Measurements from ENCODE around the gene COL27A1.

The COL27A1 gene

GRCh38 chr9:114288193-114289091 is 133.1 kb downstream of the COL27A1 start:
- H3K4me1 ChIP-seq (ENCODE audit: insufficient read depth, low read length, severe bottlenecking), result no peaks in the 10 kb centered on the region
- no peak overlapping the region for H3K9ac ChIP-seq (ENCODE audit: low read length)
- H3K4me2 ChIP-seq (ENCODE audit: low read length), result no peak overlapping the region
- no peak for TF ChIP-seq EZH2 (IDR thresholded peaks at IDR 0.05; ENCODE audit: borderline replicate concordance, low read length)
- no peak for TF ChIP-seq CTCF (IDR thresholded peaks at IDR 0.05; ENCODE audit: low read length)
- H3F3A ChIP-seq (ENCODE audit: insufficient read depth, low read length), result no peaks in the 10 kb centered on the region
- no peak overlapping the region for H3K27ac ChIP-seq (ENCODE audit: low read depth, low read length, poor library complexity, severe bottlenecking)
- H3K36me3 ChIP-seq (ENCODE audit: insufficient read depth, low read length), result no peaks in the 10 kb centered on the region
- no peak overlapping the region for H2AFZ ChIP-seq (ENCODE audit: low read length)
- H3K9me3 ChIP-seq (ENCODE audit: low read length), result no peaks in the 10 kb centered on the region
- H3K4me3 ChIP-seq (ENCODE audit: low read depth, low read length, poor library complexity, severe bottlenecking), result no peak overlapping the region
- H3K9me2 ChIP-seq (ENCODE audit: low read depth, low read length), result no peaks in the 10 kb centered on the region
- no peaks in the 10 kb centered on the region for H4K20me1 ChIP-seq (ENCODE audit: insufficient read depth, low read length)
- no peaks in the 10 kb centered on the region for H3K79me2 ChIP-seq (ENCODE audit: insufficient read depth, low read length)
- H3K27me3 ChIP-seq (ENCODE audit: insufficient read depth, low read length), result no peaks in the 10 kb centered on the region

- TF ChIP-seq EZH2 (IDR thresholded peaks at IDR 0.05; ENCODE audit: borderline replicate concordance, low read length) (no peak), CTCF (IDR thresholded peaks at IDR 0.05; ENCODE audit: low read length) (no peak)
- Histone ChIP-seq H3K4me3 (ENCODE audit: low read depth, low read length, poor library complexity, severe bottlenecking) (no peak overlapping the region), H3F3A (ENCODE audit: insufficient read depth, low read length) (no peaks in the 10 kb centered on the region)
These were observed 133.8 kb downstream of the COL27A1 start for GRCh38 chr9:114289106-114289505.

GRCh38 chr9:114289571-114290481 is 134.5 kb downstream of the COL27A1 start:
- Histone ChIP-seq H4K20me1 (ENCODE audit: insufficient read depth, low read length) (no peaks in the 10 kb centered on the region), H2AFZ (ENCODE audit: low read length) (no peak overlapping the region), H3K9ac (ENCODE audit: low read length) (no peak overlapping the region), H3K79me2 (ENCODE audit: insufficient read depth, low read length) (no peaks in the 10 kb centered on the region), H3K4me3 (ENCODE audit: low read depth, low read length, poor library complexity, severe bottlenecking) (no peak overlapping the region), H3K36me3 (ENCODE audit: insufficient read depth, low read length) (no peaks in the 10 kb centered on the region), H3F3A (ENCODE audit: insufficient read depth, low read length) (no peaks in the 10 kb centered on the region), H3K4me1 (ENCODE audit: insufficient read depth, low read length, severe bottlenecking) (no peaks in the 10 kb centered on the region), H3K27ac (ENCODE audit: low read depth, low read length, poor library complexity, severe bottlenecking) (no peak overlapping the region), H3K4me2 (ENCODE audit: low read length) (no peak overlapping the region), H3K9me3 (ENCODE audit: low read length) (peaks cover 5% of the 10 kb centered on the region; the same call in 1 of the 2 replicates), H3K9me2 (ENCODE audit: low read depth, low read length) (no peaks in the 10 kb centered on the region), H3K27me3 (ENCODE audit: insufficient read depth, low read length) (no peaks in the 10 kb centered on the region)
- no peak for TF ChIP-seq CTCF (IDR thresholded peaks at IDR 0.05; ENCODE audit: low read length)
- TF ChIP-seq EZH2 (IDR thresholded peaks at IDR 0.05; ENCODE audit: borderline replicate concordance, low read length), result no peak

More at GRCh38 chr9:114289106-114289505, 133.8 kb downstream of the COL27A1 start:
- Histone ChIP-seq H3K9me3 (ENCODE audit: low read length) (no peaks in the 10 kb centered on the region), H3K4me2 (ENCODE audit: low read length) (no peak overlapping the region), H3K36me3 (ENCODE audit: insufficient read depth, low read length) (no peaks in the 10 kb centered on the region), H2AFZ (ENCODE audit: low read length) (no peak overlapping the region), H3K27ac (ENCODE audit: low read depth, low read length, poor library complexity, severe bottlenecking) (no peak overlapping the region), H3K79me2 (ENCODE audit: insufficient read depth, low read length) (no peaks in the 10 kb centered on the region), H3K27me3 (ENCODE audit: insufficient read depth, low read length) (no peaks in the 10 kb centered on the region), H3K9ac (ENCODE audit: low read length) (no peak overlapping the region), H3K9me2 (ENCODE audit: low read depth, low read length) (no peaks in the 10 kb centered on the region), H3K4me1 (ENCODE audit: insufficient read depth, low read length, severe bottlenecking) (no peaks in the 10 kb centered on the region), H4K20me1 (ENCODE audit: insufficient read depth, low read length) (no peaks in the 10 kb centered on the region)

Data from OCI-LY1 (cell line).